Fibroblast of skin of left biceps (primary cell): ENCODE measurements around the gene OMD.
"Not testable (repeated sequence)": the region's sequence is repeated elsewhere in the genome, so short reads cannot be mapped to it uniquely, and the experiment has no call there.

Experiments used
- DNase-seq, 2 experiments: peaks; one replicate each; pipeline ENCODE4 v3.0.0-alpha.2; 2013; ENCODE audit warnings: low read depth in 2 of 2

Gene OMD

GRCh38 chr9:92414566-92414965 is 9.7 kb downstream of the OMD start:
- no peak for DNase-seq

- DNase-seq: not testable (repeated sequence)
Measured at GRCh38 chr9:92411157-92411556, 13.1 kb downstream of the OMD start.

GRCh38 chr9:92408747-92409478 is 15.4 kb downstream of the OMD start:
- DNase-seq: no peak

DNA sequence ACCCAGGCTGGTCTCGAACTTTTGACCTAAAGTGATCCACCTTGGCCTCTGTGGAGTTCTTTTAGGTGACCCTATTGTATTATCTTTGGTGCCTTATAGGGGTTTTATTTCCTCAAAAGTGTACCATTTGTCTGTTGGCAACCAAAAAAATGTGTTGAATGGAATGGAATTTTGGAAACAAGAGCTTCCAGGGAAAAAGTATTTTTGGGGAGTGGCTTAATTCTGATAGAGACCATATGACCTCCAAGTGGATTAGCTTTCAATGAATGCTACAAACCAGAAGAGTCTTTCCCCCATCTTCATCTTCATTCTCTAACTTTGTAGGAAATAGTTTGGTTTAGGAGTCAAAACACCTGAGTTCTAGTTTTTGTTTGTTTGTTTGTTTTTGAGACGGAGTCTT is 16.5 kb downstream of the OMD start:
- DNase-seq: no peak

DNA sequence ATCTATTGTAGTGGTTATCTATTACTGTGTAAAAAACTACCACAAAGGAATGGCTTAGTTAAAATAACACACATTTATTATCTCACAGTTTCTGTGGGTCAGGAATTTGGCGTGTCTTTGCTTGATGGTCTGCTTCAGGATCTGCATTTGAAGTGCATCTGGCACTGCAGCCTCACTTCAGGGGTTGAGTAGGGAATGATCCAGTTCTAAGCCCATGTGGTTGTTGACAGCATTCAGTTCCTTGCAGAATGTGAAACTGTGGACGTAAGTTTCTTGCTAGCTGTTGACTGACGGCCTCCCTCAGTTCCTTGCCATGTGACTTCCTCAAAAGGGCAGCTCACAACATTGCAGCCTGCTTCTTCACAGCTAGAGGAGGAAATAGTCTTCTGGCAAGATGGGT is 17.8 kb downstream of the OMD start:
- DNase-seq: no peak

GRCh38 chr9:92405818-92406217 is 18.5 kb downstream of the OMD start:
- DNase-seq: no peak

DNA sequence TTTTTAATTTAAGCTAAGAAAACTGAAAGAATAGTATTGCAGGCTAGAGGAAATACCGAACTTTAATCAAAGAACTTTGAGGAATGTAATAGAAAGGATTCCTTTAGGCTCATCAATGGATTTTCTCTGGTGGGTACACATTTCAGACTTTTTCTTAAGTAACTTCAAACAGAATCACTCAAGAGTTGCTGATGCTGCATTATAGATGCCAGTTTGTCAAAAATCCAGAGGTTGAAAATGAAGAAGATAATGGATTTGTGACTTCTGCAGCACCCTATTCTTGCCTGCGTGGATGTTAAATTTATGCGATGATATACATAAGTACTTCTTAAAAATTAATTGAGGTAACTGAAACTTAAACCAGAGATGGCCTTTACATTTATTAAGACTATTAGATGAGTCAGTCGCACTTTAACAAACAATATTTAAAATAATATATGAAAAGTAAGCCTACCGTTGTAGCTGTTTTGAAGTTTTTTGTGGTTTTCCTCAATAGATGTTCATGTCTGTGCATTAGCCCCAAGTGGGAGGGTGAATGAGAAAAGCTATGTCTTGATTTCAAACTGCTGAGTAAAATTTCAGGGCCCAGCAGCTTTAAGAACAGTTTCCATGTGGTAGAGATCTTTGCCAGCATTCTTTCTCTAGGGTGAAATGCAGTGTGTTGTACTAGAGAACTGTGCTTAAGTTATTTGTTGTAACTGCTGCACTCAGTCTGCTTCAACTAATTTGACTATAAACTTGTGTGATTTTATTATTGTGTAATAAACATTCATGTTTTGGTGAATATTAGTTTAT is 20.0 kb downstream of the OMD start, which contains the start of gene OGN:
OGN (minus strand) TSS at position 537 of the 795 bp plus-strand sequence. CDS start 1,171 bp downstream, outside the sequence.
- no peak for DNase-seq

DNA sequence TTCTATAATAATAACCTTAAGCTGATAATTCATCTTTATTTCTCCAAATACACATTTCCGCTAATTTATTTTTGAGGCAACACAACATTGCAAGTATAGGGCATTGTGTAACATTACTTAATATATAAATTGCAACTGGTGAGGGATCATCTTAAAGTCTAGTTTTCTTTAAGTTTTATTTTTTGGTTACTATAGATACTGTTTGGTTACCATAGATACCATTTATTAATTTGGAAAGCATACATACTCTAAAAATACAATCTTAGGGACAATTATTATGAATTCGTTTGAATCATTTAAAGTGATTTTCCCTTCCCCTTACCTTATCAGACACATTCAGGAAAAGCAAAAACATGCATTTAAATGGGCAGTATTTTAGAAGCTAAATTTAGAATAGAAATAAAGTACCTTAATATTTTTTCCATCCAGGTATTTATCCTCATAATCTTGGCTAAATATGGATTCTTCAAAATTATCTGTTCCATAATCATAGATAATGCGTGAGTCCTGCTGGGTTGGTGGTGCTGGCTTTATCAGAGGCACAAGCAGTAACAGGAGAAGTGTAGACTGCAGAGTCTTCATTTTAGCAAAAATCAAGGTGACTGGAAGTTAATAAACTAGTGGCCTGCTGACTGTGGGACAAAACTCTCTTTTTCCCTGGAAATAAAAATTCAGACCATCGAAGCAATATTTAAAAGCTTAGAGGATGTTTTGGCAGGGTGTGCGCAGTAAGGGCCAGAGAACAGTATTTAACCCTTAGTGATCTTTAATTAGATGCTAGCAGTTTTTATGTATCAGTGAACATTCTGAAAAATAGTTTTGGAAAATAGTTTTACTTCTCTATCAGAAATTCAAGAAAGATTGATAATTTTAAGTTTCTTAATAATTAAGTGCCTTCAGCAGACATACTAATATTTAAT is 21.2 kb downstream of the OMD start:
- no peak for DNase-seq

- DNase-seq: no peak
Measured at GRCh38 chr9:92402360-92402759, 21.9 kb downstream of the OMD start.

GRCh38 chr9:92397853-92398252 is 26.4 kb downstream of the OMD start:
- DNase-seq: no peak

DNA sequence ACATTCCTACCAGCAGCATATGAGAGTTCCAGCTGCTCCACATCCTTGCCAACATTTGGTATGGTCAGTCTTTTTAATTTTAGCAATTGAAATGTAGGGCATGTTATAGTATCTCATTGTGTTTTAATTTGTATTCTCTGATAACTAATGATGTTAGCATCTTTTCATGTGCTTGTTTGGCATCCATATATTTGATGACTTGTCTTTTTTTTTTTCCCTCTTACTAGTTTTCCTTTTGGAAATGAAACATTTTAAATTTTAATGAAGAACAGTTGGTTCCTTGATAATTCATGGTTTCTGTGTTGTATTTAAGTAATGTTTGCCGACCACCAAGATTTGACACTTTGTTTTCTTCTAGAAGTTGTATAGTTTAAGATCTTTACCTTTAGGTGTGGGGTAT is 28.7 kb downstream of the OMD start:
- no peak for DNase-seq

DNA sequence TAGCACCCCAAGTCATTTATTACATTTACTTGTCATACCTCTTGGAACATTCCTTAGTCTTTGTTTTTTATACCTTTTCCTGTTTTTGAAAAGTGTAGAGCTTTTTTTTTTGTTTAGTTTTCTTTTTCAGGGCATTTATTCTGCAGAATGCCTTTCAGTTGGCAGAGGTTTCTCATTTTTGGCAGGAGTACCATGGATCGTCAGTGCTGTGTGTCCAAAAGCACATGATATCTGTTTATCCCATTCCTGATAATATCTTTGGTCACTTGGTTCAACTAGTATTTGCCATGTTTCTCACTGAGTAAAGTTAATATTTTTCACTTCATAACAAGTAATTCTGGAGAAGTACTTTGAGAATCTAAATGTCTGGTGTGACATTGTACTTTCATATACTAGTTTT is 30.6 kb downstream of the OMD start:
- DNase-seq: no peak

DNA sequence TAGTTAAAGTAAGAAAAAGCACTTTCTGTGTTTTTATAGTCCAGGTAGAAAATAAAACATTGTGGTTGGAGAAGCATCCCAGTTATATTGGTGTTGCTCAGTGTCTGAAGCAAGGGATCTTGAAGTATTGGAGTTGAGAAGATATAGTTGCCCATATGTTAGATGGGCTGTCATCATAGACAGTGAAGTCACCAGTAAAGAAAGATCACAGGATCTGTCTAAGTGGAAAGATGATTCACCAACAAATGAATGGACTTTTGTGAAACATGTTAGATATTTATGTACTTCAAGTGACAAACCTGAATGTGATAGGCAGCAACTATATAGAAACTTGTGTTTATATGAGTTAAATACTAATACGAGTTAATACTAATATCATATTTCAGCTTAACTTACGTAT is 31.6 kb downstream of the OMD start:
- DNase-seq: no peak

GRCh38 chr9:92385953-92386352 is 38.3 kb downstream of the OMD start:
- no peak for DNase-seq

DNA sequence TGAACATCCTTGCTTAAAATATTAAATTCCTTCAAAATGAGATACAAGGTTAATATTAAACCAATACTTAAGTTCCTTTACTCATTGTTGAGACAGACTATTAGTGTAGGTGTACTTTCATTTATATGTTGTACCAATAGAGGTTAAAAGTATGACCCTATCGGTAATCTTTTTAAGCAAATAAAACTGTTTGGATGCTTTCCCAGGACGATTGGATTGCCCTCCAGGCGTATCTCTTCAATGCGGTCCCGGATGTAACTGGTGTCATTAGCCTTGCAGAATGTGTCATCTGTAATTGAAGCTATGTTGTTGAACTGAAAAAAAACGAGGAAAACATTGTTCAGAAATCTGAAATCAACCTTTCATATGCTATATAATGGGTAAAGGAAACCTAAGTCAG is 38.8 kb downstream of the OMD start:
- no peak for DNase-seq

DNA sequence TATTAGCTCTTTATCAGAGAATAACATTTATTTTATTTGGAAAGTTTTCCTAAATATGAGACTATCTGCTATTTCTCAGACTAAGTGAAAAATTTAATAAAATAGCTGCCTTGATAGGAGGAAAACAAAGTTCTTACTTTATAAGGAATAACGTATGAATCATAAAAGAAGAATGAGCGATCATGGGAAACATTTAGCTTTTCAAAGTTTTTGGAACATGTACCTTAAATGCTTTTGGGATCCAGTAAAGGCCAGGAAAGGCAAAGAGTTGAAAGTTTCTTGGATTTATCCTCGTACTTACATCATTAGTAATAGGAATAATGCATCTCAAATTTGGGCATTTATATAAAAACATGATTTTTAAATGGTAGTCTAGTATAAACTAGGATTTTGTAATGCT is 39.3 kb downstream of the OMD start:
- DNase-seq: no peak

DNA sequence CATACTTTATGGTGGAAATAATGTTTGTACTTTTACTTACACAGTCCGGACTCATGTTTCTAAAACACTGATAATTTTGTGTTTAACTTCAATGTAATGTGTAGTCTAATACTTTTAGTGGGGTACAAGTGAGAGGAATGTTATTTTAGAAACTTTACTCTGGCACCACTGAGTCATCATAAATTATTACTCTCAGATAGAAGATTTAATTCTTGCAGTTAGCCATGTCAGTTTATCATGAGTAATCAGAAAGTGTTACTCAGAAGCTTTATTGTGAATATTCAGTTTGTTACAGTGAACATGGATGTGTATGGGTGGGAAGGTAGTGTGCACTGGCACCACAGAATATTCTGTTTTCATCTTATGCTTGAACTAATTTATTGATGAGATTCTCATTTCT is 39.9 kb downstream of the OMD start:
- DNase-seq: no peak

DNA sequence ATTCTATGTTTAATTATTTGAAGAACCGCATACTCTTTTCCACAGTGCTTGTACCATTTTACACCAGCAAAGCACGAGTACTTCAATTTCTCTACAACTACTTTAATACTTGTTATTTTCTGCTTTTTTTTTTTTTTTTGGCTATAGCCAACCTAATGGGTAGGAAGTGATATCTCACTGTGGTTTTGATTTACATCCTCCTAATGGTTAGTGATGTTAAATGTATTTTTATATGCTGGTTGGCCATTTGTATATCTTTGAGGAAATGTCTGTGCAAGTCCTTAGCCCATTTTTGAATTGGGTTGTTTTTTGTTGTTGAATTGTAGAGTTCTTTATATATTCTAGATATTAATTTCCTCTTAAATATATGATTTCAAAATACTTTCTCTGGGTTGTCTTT is 42.5 kb downstream of the OMD start:
- DNase-seq: no peak

GRCh38 chr9:92380603-92381002 is 43.7 kb downstream of the OMD start:
- no peak for DNase-seq

GRCh38 chr9:92378865-92379560 is 45.3 kb downstream of the OMD start:
- DNase-seq: peak; percentile 56 to 67

DNA sequence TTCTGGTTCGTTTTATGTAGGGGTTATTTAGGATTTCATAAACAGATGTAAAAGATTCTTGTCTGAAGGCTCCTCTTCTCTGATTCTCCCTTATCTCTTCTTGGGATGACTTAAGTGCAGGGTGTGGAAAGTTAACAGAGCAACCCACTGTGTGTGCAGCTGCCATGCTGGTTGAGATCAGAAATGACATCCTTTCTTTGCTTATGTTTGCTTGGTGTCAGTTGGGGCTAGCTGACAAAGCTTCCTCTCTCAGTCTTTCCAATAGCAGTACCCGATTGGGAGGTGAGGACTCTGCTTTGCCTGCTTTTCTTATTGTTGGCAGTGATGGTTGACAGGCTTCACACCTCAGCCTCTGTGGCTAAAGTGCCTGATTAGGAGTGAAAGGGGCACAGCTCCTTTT is 46.4 kb downstream of the OMD start:
- no peak for DNase-seq

- DNase-seq: no peak
Measured at GRCh38 chr9:92373167-92373566, 51.1 kb downstream of the OMD start.
